ENCODE data around the gene ZNF654.

- no peak for TF ChIP-seq L3MBTL2 (conservative IDR thresholded peaks at IDR 0.05)
- TF ChIP-seq NFRKB (IDR thresholded peaks at IDR 0.05), result no peak
- TF ChIP-seq ELF4 (IDR thresholded peaks at IDR 0.05), result no peak
- no peak for TF ChIP-seq SUZ12 (IDR thresholded peaks at IDR 0.05)
- no peak for TF ChIP-seq ARNT (IDR thresholded peaks at IDR 0.05)
- TF ChIP-seq TARDBP (IDR thresholded peaks at IDR 0.05), result no peak
- TF ChIP-seq SP1 (IDR thresholded peaks at IDR 0.05), result no peak
- no peak for TF ChIP-seq BHLHE40 (IDR thresholded peaks at IDR 0.05; ENCODE audit: borderline replicate concordance)
- TF ChIP-seq FOXK2 (IDR thresholded peaks at IDR 0.05), result no peak
- no peak for TF ChIP-seq HDGF (IDR thresholded peaks at IDR 0.05; ENCODE audit: borderline replicate concordance)
Observed at GRCh38 chr3:88038566-88038965, 20.5 kb upstream of the ZNF654 start.
